NCI-H510A treated with DMSO at 0.1 percent for 48 hours (cell line): ENCODE data around the gene CEP135.
A peak's percentile ranks its signal among the peaks of the same experiment; 100 is the strongest.
"Not testable (repeated sequence)": the region's sequence is repeated elsewhere in the genome, so short reads cannot be mapped to it uniquely, and the experiment has no call there.

Experiments used
- DNase-seq: peaks from one replicate; lab custom pipeline; 2025; lab: John Stamatoyannopoulos, UW

Gene CEP135

DNA sequence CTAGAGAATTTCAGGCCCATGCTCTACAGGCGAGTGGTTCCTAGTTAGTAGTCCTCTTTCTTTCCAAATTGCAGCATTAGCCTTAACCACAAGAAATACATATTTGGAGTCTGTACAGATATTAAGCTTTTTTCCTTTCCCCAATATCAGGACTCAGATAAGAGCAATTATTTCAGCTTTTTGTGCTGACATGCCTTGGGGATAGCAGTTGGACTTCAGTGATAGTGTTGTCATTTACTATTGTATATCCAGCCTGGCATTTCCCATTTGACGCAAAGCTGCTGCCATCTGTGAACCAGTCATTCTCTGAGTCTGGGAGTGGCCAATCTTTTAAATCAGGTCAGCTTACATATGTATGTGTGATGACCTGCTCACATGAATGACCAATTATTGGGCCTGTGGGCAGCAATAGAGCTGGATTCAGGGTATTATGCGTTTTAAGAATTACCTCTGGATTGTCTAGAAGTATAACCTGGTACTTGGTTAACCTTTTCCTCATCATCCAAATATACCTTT, 6.8 kb upstream of the CEP135 start:
- no peak for DNase-seq

DNA sequence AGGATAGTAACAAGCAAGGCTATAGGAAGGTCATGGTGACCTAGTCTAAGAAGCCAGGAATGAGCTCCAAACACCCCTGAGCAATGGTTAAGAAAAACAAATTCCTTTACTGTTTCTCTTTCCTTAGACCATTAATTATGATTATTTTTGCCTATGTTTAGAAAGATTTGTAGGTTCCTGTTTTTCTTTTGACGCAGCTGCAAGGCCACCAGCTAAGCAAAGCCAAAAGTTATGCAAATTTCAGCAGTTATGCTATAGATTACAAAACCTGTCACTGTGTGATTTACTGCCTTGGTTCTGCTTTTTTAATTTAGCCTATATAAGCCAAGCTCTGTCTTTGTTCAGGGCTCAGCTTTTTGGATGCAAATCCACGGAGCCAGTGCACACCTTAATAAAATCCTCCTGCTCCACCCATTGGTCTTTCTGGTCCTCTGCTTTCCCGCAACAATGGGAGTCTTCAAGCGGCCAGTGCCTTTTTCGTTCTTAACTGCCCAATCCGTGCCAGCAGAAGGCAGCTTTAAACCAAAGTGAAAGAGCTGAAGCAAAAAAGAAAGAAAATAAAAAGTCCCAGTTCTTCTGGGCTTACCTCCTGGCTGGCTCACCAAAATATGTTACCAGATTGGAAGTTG, 1.4 kb upstream of the CEP135 start:
- DNase-seq: no peak

DNA sequence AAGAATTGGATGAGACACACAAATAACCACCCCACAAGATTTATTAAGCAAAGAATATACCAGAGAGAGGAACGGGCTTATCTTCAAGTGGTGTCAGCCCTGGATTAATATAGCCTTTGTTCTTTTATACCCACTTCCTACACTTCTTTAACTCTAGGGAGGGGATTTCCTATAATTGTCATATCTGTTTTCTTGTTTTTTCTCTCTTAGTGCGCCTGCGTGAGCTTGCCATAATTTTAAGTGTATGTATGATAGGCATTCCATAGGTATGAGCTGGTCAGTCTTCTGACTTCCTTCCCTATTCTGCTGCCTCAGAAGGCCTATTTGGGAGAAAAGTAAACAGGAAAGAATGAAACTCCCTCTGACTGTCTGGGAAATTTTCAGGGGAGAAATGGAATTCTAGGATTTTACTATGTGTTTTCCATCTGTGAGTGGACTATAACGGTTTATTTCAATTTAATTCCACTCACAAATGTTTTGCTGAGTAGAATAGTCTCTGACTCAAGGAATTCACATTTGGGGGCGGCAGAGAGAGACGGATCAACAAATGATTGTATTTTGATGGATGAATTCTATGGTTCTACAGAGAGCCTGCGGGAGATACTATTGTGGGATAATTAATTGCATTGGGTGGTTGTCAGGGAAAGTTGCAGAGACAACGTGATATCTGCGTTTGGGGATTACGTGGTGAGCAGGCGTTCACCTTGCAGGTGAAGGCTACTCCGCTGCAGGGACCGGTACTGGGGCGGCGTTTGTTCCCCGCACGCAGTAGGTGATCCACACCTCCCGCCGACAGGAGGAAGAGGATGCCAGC, 626 bp upstream of the CEP135 start:
- DNase-seq: no peak

DNA sequence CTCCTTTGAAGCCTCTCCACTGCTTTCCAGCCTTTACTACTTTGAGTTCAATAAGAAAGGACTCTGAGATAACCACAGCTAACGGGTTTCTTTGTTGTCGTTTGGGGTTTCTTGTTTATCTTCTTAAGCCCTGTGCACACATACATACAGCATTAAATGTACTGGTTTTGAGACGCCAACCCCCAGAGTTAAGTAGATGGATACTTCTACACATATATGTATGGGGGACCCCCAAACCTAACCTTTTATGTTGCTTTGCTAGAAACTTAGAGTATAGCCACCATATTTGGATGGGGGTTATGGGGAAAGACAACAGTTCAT, 697 bp downstream of the CEP135 start:
- DNase-seq: peak; percentile 47

DNA sequence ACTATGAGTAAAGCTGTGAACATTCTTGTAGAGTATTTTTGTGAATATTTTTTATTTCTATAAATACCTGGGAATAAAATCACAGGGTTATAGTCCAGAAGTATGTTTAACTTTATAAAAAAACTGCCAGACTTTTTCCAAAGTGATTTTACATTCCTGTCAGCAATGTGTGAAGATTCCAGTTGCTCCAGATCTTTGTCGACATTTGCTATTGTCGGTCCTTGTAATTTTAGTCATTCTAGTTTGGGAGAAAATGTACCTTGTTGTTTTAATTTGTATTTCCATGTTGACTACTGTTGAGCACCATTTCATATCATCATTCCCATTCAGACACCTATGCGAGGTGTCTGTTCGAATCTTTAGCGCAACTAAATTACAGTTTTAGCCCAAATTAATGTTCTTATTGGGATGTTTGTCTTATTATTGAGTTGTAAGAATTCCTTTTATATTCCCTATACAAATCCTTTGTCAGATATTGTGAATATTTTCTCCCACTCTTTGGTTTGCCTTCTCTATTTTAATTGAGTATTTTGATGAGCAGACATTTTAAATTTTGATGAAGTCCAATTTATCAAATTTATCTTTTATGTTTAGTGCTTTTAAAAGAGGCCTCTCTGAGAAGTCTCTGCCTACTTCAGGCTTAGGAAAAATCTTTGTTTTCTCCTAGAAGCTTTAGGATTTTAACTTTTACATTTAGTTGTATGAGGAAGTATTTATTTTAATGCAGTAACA, 2.6 kb downstream of the CEP135 start:
- DNase-seq: no peak

DNA sequence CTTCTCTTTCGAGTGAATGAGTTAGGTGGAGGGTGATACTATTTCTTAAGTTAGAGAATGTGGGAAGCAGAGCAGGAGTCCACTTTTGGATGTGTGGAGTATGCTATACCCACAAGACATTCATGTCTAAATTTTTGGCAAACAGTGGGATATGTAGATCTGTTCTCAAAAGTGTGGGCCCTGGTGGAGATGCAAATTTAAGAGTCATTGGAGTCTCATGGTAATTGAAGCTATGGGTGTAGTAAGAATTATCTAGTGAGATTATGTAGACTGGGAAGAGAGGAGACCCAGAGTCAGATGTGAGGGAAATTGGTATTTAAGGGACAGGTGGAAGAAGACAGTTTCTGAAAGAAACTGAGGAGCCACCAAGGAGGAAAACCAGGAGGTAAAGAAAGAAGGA, 7.0 kb downstream of the CEP135 start:
- DNase-seq: no peak

DNA sequence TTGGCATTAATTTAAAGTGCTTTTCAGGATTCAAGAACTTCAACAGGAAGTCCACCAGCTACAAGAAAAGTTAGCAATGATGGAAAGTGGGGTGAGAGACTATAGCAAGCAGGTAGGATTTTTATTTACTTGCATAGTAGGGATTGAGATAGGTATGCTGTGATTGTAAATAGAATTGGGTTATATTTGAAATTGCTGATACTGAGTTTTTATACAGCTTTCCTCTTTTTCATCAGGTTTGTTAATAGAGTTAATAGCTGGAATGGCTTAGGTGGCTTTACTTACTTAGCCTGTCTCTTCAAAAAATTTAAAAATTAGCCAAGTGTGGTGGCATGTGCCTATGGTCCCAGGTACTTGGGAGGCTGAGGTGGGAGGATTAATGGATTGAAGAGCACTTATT, 10.9 kb downstream of the CEP135 start:
- DNase-seq: no peak

DNA sequence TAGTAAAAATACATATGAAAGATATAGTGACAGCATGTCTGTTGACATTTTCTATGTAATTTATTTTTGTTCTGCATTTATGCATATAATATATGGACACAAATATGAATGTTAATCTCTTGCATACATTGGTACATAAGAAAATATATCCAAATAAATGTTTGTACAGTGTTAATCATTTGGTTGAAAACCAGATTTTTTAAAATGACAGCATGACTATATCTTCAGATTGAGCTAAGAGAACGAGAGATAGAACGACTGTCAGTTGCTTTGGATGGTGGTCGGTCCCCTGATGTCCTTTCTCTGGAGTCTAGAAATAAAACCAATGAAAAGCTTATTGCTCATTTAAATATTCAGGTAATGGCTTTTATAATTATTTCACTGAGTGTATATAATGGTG, 15.3 kb downstream of the CEP135 start:
- no peak for DNase-seq

DNA sequence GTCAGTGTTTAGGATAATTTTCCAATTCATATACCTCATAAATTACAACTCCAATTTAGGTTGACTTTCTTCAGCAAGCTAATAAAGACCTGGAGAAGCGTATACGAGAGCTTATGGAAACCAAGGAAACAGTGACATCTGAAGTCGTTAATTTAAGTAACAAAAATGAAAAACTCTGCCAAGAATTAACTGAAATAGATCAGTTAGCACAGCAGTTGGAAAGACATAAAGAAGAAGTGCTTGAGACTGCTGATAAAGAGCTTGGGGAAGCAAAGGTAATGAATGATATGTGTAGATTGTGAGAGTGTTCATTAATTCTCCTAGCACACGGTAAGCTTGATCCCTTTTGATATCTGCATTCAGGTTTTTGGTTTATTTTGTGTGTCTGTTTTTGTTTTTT, 16.8 kb downstream of the CEP135 start:
- DNase-seq: no peak

DNA sequence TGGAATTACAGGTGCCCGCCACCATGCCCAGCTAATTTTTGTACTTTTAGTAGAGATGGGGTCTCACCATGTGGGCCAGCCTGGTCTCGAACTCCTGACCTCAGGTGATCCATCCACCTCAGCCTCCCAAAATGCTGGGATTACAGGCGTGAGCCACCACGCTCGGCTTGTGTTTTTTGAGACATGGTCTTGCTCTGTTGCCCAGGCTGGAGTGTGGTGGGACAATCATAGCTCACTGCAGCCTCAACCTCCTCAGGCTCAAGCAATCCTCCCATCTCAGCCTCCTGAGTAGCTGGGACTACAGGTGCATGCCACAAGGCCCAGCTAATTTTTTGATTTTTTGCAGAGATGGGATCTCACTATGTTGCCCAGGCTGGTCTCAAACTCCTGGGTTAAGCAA, 17.6 kb downstream of the CEP135 start:
- not testable (repeated sequence) for DNase-seq

DNA sequence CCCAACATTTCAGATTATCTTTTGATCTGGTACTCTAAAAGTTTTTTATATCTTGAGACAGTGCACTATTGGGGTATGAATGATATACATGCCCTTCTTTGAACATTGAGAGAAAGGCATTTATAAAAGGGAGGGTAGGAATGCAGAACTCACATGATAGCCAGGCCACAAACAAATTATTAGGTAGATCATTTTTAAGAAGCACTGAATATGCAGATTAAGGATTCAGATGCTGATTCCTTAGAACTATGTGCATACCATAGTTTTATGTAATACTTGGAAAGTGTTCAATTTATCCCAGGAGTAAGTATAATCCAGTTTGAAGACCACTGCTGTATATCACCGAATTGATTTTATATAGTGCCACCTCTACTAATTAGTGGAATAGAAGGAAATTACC, 18.6 kb downstream of the CEP135 start:
- DNase-seq: no peak

DNA sequence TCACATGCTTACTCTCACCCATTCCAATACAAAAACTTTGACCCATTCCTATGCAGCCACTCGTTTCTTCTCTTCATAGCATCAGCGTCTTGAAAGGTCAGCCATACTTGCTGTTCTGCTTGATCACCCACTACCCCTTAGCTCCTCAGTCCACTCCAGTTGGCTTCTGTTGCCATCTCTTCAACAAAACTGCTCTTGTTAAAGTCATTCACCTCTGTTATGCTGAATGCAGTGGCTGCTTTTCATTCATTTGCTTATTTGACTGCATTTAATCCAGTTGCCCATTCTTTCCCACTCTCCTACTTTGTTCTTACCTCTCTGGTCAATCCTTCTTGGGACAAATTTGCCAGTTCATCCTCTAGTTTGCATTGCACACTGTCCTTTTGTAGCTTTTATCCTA, 24.9 kb downstream of the CEP135 start:
- no peak for DNase-seq

DNA sequence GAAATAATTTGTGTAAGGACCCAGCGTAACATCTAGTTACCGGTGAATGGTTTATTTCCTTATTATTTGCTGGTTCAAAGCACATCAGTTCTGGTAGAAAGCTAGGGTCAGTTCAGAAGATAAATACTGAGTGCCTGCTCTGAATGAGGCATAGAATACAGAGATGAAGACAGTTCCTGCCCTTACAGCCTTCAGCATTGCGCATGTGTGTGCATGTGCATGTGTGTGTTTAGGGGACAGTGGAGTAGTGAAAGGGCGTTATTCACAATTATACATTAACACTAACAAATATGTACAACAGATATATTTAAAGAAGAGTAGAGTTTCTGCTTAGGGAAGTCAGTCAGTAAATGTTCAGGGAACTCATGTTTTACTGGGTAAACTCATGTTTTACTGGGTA, 29.1 kb downstream of the CEP135 start:
- DNase-seq: no peak

DNA sequence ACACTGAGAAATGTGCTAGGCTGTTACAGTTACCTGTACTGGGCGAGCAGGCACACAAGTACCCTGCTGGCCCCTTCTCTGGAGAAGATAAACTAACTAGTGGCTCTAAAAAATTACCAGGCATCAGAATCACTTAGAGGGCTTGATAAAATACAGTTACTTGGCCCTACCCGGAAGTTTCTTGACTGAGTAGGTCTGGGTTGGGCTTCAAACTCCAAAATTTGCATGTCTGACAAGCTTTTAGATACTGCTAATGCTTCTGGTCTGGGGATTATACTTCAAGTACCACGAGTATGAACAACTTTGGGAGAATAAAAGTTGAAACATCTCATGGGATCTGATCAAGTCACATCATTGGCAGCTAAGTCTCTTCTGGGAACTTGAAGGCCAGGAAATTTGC, 30.8 kb downstream of the CEP135 start:
- DNase-seq: no peak

DNA sequence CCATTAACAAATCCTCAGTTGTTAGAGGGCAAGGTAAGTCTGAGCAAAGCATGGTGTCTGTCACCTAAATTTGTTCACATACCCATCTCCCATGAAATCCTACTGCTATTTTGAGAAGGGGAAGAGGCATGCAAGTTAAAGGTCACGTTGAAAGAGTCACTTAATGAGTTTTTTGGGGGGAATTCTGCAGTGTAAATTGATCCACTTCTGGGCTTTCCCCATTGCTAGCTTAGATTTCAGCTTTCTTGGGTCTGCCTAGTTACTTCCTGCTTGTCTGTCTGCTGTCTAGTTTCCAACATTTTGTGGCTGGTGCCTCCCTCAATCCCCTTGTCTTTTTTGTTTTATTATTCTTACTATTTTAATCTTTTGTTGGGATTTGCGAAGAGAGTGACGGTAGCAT, 32.0 kb downstream of the CEP135 start:
- no peak for DNase-seq

DNA sequence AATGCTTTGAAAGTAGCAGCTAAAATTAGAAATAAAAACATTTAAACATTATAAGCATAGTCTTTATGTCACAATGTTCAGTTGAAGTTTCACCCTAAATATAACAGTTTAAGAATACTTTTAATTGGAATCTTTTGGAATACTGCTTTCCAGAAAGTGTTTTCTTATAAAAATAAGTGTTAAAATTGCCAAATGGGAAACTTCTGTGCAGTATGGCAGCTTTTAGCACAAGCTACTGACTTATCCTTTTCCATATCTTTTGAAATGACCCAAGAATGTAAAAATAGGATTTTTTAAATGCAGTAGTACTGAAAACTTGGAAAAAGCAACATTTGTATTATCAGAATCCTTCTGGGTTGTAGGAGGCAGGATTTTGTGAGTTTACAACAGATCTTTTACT, 34.2 kb downstream of the CEP135 start:
- no peak for DNase-seq

DNA sequence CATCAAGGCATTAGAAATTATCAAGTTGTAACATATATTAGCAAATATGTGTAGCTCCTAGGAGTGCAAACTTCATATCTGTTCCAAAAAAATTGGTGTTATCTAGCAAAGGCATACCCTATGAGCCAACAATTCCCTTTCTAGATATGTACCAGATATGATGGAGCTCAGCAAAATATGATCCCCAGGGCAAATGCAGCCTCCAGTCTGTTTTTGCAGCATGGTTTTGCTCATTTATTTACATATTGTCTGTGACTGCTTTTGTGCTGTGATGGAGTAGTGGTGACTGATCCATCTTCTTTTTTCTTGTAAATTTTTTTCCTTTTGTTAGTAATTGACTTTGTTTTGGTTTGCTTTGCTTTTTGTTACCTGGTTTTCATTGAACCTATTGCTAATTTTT, 41.0 kb downstream of the CEP135 start:
- no peak for DNase-seq

DNA sequence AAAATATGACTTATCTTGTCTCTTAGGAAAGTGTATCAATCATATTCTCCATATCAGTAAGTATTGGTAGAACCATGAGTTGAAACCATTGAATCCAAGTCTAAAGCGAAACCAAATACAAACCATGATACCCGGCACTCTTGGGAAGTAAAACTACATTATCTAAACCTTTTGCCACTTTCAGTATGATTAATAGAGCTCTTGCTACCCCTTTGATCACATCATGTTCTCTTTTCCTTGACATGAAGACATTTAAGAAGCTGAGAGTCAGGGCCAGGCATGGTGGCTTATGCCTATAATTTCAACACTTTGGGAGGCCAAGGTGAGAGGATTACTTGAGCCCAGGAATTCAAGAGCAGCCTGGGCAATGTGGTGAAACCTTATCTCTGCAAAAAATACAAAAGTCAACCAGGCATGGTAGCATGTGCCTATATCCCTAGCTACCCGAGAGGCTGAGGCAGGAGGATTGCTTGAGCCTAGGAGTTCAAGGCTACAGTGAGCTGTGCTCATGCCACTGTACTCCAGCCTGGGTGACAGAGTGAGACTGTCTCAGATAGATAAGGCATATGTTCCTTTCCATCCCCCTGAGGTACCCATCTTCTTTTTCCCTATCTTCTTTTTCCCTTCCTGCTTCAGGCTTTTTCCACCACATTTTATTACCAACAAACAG, 45.4 kb downstream of the CEP135 start:
- no peak for DNase-seq

DNA sequence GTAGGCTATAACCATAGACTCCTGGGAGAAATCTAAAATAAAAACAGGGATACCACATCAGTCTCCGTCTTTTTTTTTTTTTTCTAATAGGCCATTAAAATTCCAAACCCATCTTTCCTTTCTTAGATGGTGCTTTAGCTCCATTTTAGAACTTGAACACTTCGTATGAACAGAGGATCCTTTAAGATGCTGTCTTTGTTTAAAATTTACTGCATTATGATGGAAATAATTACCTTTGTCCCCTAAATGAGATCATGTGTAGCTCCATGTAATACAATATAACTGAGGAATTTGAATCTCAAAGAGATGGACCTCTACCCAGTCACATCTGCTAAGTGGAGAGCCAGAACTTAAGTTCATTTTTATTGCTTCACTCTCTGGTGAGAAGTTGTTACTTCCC, 47.9 kb downstream of the CEP135 start:
- DNase-seq: no peak

DNA sequence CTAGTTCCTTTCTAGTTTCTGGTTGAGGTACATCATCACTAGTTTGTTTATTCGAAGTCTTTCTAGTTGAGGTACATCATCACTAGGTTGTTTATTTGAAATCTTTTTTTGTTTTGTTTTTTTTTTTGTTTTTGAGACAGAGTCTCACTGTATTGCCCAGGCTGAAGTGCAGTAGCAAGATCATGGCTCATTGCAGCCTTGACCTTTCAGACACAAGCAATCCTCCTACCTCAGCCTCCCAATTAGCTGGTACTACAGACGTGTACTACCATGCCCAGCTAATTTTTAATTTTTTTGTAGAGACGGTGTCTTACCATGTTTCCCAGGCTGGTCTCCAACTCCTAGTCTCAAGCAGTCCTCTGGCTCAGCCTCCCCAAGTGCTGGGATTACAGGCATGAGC, 54.9 kb downstream of the CEP135 start:
- DNase-seq: no peak

DNA sequence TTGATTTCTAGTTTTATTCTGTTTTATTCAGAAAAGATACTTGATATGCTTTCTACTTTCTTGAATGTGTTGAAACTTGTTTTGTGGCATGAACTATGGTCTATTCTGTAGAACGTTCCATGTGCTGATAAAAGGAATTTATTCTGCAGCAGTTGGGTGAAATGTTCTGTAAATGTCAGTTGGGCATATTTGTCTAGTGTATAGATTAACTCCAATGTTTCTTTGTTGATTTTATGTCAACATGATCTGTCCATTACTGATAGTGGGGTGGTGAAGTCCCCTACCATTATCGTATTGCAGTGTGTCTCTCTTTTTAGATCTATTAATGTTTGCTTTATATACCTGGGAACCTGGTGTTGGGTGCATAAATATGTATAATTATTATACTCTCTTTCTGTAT, 55.5 kb downstream of the CEP135 start:
- DNase-seq: no peak

DNA sequence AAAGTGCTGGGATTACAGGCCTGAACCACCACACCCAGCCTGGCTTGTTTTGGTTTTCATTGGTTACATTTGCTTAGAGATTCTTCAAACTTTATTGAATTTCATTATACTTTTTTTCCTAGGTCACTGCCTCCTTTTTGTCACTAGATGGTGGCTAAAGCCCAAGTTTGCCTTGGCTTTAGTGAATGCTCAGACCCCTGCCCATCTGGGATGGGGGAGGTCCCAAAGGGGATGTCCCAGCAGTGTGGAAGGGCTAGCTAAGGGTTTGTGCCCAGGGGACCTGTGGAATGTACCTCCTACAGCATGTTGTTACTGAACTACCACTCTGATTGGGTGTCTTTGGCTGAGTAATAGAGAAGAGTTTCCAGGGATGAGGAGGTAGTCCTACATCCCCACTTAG, 58.4 kb downstream of the CEP135 start:
- DNase-seq: no peak

DNA sequence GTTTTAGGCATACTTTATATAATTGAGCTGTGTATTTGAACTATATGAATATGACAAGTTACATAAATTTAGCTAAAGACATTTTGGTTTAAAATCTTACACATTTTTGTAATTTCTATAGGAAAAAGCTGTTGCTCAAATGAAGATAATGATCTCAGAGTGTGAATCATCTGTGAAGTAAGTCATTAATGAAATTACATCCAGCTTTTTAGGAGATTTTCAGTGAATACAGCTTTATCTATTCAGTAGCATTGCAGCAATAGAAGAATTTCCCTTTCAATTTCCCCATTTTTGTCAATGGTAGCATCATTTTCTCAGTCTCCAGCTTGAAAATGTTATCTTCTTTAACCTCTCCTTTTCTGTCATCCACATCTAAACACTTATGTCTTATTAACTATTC, 59.5 kb downstream of the CEP135 start:
- no peak for DNase-seq
